DMS 273 treated with DMSO at 0.1 percent for 48 hours (cell line): ENCODE measurements around the gene SNAI1.
A peak's percentile ranks its signal among the peaks of the same experiment; 100 is the strongest.

Experiments
- DNase-seq: peaks from one replicate; lab custom pipeline; 2025; lab: John Stamatoyannopoulos, UW

The SNAI1 gene

DNA sequence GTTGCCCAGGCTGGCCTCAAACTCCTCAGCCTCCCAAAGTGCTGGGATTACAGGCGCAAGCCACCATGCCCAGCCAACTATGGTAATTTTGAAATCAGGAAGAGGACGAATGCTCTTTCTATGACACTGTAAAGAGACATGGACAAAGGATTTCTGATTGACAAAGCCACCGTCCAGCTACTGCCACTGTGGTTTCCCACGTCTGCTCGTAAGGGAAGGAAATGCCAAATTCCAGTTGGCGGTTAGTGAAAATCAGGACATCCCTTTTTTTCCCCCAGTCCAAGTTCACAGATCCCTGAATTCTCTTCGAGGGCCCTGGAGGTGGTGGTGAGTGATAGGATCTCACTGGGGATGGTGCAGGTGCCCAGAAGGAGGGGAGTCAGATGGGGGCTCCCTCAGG is 31.2 kb downstream of the SNAI1 start:
- DNase-seq = no peak

DNA sequence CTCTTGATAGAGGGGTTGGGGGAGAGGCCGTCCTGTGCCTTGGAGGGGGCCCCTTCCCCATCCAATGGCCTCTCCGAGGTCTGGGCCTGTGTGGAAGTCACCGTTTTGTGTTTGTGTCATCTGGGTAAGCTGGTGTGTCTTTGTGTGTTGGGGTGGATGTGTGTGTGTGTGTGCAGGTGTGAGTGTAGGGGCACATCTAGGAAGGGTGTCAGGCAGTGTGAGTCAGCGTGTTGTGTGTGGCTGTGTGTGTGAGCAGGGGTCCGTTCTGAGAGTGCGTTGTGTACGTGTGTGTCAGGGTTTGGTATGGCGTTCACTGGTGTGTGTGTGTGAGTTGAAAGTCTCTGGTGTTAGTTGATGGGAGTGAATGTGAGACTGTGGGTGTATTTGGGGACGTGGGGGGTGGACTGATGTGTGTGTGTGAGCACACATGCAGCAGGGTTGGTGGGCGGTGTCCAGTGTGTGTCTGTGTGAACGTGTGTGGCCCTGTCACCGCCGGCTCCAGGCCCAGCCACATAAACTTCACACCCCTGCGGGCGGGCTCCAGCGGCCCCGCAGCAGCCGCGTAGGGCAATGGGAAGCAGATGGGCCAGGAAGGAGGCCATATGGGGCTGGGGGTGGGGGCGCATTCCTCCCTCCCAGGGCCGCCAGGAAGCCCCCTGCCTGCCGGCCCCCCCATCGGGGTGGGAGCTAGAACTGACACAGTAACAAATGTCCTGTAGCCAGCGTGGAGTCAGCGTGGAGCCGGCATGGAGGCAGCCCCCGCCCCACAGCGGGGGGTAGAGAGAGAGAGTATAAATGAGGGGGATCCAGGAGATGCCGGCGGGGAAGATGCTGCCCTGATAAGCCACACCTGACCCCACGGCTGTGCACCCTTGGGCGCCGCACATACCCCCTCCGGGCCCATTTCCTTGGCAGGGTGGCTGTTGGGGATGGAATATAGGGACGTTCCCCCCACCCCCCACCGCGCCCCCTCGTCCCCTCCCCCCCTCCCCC is 32.1 kb downstream of the SNAI1 start:
- peak; percentile 47 for DNase-seq

DNA sequence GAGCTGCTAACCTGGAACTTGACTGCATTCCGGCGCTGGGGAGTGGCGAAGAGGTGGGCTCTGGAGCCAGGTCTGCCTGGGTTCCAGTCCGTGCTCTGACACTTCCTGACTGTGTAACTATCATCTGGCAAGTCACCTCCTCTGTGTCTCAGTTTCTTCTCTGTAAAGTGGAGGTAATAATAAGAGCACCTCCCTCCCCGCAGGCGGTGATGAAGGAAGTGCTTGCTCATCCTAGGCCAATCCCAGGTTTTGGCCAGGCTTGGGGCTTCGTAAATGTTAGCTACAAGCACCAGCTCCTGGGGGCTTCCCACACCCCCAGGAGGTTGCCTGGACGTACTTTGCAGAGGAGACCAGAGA is 32.8 kb downstream of the SNAI1 start:
- no peak for DNase-seq

DNA sequence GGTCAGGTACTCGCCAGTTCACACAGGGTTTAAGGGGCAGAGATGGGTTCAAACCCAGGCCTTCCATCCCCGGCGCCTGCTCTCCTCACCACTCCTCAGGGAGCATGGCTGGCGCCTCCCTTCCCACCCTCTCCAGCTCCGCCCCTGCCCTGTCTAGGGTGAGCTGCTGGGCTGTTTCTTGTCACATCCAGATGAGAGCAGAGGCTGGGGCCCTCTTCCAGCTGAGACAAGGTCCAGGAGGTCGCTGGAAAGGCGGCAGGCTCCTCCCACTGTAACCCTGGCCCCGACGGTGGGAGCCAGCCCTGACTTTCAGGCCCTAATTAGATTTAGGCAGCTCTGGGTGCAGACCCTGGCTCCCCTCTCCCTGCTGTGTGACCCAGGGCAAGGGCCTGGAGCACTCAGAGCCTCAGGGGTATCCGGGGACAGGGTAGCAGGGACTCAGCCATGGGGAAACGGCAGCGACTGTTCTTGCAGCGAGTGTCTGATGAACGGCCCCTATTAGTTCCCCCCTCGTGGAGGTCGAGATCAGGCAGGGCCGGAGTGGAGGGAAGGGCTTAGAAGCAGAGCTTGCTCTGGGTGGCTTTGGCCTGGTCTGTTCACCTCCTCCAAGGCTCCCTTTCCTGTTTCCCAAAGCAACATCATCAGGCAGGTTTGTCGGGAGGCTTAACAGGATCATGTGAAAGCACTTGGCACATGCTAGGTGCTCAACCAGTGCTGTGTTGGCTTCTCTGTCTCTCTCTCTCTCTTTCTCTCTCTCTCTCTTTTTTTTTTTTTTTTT is 33.4 kb downstream of the SNAI1 start:
- DNase-seq = no peak

DNA sequence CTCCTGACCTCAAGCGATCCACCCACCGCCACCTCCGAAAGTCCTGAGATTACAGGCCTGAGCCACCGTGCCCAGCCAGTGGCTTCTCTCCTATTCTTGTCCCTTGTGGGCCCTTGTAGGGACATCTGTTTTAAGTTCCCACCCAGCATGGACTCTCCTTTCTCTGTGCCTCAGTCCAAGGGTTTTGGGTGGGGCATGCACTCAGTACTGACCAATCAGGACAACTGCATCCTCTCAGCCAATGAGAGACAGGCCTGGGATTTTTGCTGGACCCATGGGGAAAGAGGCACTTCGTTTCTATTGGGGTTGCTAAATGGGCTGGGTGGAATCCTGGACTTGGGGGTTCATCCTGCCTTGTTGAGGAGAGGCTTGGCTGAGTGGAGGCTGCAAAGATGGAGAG is 34.4 kb downstream of the SNAI1 start:
- DNase-seq = no peak

DNA sequence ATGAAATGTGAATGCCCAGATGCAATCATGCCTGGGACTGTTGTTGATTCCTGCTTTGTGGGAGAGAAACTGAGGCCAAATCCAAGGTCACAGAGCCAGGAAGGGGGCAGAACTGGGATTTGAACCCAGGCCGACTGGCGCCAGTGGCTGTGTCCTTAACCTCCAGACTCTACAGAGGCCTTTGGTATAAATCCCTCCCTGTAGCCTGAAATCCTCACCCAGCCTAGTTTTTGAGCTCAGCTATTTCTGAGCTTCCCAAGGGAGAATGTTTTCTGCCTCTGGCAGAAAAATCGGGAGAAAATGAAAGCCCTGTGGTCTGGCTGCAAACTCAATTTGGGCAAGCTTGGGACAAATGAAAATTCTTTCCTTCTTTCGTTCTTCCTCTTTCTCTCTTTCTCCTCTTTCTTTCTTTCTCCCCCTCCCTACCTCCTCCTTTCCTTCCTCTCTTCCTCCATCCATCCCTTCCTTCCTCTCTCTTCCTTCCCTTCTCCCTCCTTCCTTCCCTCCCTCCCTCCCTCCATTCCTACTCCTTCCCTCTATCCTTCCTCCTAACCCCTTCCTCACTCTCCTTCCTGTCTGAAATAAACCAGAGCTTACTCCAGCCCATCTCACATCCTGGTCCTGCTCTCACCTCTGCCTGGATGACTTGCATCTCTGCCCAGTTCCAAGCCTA is 34.9 kb downstream of the SNAI1 start:
- DNase-seq = no peak

DNA sequence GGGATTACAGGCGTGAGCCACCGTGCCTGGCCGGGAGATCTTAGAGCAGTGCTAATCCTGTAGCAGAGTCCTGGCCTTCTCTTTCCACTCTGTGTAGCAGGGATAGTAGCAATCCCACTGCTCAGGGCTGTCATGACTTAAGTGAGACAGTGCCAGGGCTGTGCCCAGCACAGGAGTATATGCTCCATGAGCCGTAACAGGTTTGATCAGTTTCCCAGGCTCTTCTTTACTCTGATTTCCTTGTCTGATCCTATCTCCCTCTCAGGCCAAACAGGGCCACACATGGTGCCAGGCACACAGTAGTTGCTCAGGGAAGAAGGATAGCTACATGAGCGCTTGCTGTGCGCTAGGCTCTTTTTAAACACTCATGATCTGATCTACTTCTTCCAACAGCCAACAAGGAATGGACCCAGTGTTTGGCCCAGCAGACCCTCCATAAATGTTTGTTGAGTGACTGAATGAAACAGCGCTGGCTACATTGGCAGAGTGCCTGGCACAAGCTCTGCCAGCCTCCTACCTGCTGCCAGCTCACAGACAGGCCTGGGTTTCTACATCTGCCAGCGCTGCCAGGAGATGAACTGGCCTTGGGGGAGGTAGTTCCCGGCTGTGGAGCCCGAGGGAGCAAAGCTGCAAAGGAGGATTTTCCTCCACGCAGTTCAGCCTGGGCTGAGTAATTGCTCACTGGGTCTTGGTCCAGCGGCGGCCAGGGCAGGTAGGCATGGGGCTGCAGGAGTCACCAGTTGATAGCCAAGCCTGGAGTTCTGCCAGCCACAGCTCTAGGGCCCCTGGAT is 36.9 kb downstream of the SNAI1 start:
- no peak for DNase-seq

DNA sequence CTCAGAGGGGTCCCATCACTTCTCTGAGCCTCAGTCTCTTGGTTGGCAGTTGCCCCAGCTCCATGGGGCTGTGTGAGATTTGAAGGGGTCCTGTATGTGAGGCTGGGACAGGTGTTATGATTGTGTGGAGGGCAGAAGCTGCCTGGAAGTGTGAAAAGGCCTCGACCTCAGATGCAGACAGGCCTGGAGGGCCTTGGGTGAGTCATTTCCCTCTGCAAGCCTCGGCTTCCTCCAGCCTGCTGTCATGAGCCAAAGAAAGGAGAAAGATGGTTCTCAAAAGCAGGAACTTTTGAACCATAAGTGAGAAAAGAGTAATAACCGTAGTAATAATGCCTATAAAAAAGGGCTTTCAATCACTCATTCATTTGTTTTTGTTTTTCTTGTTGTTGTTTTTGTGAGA is 37.5 kb downstream of the SNAI1 start:
- DNase-seq = no peak

DNA sequence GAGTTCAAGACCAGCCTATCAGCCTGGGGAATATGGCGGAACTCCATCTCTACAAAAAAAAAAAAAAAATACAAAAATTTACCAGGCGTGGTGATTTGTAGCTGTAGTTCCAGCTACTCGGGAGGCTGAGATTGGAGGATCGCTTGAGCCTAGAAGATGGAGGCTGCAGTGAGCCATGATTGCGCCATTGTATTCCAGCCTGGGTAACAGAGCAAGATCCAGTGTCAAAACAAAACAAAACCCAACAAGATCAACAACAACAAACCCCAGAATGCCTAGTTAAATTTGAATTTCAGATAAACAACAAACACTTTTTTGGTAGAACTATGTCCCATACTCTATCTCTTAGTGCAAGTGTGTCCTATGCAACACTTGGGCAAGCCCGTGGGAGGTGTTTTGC is 39.9 kb downstream of the SNAI1 start:
- no peak for DNase-seq

DNA sequence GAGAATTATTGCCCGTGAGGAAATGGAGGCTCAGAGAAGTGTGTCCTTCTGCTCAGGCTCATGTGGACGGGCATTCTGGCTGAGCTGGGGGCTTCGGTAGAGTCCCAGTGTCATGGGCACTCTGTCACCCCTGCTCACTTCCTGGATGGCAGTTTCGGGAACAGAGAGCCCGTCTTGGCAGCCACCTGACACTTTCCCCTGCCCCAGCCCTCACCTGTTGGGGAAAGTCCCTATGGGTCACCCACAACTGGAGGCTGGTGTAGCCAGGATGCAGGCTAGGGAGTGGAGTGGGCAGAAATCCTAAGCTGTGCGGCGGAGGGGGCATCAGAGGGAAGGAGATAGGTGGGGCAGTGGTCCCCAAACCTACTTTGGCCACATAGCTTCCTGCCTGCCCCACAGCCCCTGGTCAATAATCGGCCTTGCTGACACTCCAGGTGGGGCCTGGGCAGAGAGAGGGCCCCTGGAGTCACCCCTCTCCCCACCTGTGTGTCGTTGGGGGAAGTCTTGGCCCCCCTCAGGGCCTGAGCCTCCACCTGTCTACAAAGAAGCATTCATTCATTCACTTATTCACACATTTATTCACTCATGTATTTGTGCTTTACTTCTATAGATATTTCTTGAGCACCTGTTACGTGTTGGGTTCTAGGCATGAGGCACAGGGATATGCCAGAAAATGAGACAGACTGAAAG is 40.5 kb downstream of the SNAI1 start:
- no peak for DNase-seq

DNA sequence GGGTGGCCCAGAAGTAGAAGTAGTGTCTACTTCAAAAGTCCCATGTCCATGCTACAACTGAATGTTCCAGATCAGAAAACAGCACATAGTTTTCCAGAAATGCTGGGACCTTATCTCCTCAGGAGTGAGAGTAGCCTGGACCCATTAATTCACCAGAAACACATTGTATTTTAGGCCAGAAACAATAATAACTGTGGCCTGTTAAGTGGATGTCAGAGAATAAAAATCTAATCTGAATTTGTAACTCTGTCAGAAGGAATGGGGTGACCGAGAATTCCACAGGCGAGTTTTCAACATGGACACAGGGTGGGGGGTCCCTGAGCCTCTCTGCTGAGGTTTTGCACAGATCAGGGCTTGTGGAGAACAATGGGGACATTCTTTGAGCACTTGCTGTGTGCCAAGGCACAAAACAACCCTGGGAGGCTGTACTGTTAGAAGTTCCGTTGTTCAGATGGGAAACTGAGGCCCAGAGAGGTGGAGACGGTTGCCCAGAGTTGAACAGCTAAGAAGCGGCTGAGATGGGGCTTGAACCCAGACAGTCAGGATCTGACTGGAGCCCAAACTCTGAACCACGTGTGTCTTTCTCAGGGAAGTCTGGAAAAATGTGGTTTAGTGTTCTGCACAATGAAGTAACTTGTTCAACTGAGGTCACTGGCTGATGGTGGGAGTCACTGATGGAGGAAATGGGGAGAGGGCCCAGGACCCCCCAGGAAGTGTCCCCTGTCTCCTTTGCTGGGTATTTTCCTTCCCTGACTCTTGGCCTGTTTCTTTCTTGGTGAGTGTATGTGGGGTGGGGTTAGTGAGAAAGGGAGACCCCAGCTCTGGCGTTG is 44.2 kb downstream of the SNAI1 start:
- no peak for DNase-seq

DNA sequence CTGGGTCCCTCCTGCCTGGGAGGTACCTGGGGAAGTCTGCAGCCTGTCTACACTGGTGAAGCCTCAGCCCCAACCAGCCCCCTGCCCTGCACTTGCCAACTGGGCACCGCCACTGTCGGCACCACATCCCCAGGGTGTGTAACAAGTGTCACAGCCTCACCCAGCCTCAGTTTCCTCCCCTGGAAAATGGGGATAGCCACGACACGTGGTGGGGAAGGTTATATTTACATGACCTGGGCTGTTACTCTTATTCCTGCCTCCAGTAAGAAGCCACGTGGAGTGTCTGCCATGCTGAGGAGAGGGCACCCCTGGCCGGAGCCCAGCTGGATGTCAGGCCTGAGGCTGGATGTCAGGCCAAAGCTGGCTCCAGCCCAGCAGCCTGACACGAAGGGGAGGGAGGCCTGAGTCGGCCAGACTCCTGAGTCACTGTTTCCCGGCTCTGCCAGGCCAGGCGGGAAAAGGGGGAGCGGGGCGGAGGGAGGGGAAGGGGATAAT is 44.9 kb downstream of the SNAI1 start:
- no peak for DNase-seq

DNA sequence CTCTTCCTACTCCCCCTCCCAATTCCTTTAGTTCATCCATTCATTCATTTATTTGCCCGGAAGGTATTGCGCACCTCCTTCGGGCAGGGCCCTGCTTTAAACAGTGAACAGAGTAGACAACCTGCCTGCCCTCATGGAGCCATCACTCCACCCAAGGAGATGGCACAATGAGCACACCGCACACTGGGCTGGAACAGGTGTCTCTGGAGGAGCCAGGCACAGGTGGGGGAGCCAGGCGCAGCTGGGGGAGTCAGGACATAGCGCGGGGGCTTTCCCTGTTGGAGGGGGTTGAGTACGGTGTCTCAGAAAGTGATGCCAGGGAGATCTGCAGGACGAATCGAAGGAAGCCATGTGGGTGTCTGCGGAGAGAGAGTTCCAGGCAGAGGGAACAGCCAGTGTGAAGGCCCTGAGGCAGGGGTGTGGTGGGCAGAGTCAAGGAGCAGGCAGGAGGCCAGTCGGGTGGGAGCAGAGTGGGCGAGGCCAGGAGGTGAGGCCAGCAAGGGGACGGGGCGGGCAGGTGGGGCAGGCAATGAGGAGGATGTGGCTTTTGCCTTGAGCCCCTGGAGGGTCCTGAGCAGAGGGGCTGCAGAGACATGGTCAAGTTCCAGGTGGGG is 46.4 kb downstream of the SNAI1 start:
- DNase-seq = no peak

DNA sequence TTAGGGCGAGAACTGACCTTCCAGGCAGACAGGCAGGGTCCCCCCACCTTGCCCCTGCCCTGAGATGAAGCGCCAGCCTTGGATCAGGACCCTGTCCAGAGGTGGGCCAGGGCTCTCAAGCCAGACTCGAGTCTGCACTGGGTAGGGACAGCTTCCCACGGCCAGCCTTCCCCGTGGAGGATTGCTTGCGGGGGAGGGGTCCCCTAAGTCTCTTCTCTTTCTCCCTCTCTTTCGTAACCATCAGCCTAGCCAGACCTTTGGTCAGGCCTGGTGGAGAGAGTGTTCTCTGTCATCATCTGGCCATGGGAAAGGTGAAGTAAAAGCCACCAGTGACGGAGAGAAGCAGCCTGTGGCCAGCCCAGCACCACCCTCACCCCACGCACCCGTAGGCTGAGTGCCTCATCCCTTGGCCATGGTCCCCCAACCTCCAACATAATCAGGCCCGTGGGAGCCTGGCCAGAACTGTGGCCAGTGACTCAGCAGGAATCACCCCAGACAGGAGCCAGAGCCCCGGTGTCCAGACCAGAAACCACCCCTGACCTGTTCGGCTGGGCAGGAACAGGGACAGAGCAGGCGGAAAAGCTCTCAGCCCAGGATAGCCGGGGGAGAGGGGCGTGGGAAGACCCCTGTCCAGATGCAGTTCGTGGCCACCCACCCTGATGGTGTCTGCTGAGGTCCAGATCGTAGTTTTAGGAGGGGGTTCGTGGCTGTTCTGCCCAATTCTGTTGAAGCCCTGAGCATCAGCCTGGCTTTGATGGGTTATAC is 47.1 kb downstream of the SNAI1 start:
- no peak for DNase-seq

DNA sequence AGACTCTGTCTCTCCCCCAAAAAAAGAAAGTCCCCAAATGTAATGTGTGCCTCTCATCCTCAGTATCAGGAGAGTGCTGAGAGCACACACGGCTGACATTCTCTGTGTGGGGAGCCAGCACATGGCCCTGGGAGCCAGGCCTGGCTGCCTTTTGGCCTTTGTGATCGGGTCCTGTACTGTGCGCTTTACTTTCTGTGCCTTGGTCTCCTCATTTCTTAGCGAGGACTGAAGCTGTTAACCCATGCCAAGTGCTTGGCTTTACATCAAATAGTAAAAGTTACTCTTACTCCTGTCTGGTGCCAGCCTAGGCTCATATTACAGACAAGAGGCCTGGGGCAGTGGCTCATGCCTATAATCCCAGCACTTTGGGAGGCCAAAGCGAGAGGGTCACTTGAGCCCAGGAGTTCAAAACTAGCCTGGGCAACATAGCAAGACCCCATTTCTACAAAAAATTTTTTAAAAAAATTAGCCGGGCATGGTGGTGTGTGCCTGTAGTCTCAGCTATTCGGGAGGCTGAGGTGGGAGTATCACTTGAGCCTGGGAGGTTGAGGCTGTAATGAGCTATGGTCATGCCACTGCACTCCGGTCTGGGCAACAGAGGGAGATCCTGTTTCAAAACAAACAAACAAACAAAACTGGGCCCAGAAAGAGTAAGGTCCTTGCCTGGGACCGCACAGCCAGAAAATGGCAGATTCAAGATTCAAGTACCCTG is 50.3 kb downstream of the SNAI1 start:
- no peak for DNase-seq

DNA sequence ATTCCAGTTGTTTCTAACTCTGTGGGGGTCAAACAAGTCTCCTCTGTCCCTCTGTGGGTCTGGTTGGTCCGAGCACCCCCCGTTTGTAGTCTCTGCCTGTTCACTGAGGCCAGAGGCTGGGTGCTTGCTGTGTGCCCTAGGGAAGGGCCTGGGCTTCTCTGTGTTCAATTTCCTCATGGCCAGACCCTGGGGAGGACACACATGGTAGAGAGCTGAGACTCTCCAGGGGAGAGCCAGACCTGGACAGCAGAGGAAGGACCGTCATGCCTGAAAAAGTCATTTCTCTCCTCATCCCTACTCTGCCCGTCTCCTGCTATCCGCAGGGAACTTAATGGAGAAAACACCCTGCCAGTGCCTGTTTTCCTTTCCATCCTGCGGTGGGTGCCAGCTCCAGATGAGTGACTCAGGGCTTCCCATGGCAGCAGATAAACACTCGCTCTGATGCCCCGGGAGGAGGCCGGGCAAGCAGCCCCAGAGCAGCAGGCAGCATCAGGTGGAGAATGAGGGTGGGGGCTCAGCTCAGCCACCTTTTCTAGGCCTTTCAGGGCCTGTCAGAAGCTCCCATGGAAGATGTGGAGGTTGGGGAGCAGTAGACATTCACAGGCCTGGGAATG is 51.9 kb downstream of the SNAI1 start:
- no peak for DNase-seq

DNA sequence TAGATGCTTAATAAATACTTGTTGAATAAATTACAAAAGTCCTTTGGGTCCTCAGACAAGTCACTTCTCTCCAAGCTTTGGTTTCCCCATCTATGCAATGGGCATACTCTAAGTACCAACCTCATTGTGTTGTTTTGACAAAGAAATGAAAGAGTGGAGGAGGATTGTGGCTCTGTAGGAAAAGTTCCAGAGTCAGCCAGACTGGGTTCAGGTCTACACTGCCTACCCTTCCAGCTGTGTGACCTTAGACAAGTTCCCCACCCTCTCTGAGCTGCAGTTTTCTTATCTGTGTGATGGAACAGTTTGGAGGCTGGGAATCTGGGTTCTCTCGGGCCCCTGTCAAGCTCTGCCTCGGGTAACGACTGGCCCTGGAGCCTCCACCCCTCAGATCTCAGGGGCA is 53.9 kb downstream of the SNAI1 start:
- no peak for DNase-seq

DNA sequence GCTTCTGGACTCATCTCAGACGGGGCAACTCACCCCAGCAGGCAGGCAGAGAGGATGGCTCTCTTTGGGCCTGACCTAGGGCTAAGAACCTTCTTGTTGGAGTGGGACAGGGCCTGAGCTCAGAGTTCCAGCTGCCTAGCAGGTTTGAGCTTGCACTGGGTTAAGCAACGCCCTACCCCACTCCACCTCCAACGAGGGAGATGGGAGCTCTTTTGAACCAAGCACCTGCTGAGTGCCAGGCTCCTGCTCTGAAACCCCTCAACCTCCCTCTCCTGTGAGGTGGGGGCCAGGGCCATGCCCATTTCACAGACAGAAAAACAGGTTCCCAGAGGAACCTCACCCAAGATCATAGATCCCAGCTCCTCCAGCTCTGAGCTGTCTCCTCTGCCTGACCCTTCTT is 54.3 kb downstream of the SNAI1 start:
- DNase-seq = no peak
